ENCODE data around the gene CHEK1.

The CHEK1 gene

GRCh38 chr11:125626288-125626950 is 1.5 kb downstream of the CHEK1 start:
- Histone ChIP-seq H3K36me3 (ENCODE audit: insufficient read depth, low read length) (peaks cover 7% of the 10 kb centered on the region), H3K9ac (ENCODE audit: low read length) (peak overlapping the region; percentile 91), H3K4me3 (ENCODE audit: low read depth in 1 of 2, low read length in 2 of 2) (peak overlapping the region; percentile 72 to 90), H3K27me3 (ENCODE audit: control insufficient read depth in 1 of 2, insufficient read depth in 2 of 2, low read length in 2 of 2) (no peaks in the 10 kb centered on the region), H3K27ac (ENCODE audit: low read depth, low read length) (peak overlapping the region; percentile 82), H3K9me3 (ENCODE audit: low read length) (no peaks in the 10 kb centered on the region), H3K4me1 (ENCODE audit: insufficient read depth, low read length) (peaks cover 12% of the 10 kb centered on the region)

DNA sequence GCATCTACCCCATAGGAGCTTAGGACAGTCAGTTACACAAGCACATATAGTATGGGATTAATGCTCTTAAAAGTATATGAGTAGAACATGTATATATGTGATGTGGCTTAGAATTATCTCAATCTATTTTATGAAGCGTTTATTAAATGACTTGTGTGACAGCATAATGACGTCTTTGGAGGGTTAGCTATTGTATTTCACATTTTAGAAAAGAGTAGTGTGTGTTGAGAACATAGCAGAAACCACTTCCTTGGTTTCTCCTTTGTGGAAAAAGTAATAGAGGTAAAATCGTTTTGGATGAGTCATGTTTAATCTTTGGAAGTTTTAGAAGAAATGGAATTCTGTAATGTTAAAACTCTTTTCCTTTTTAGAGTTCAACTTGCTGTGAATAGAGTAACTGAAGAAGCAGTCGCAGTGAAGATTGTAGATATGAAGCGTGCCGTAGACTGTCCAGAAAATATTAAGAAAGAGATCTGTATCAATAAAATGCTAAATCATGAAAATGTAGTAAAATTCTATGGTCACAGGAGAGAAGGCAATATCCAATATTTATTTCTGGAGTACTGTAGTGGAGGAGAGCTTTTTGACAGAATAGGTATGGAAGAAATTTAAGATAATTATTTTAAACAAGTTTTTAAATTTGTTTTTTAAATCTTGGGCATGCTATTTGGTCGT is 2.4 kb downstream of the CHEK1 start:
- peaks cover 12% of the 10 kb centered on the region for H3K4me1 ChIP-seq (ENCODE audit: insufficient read depth, low read length)
- no peaks in the 10 kb centered on the region for H3K9me3 ChIP-seq (ENCODE audit: low read length)
- no peak overlapping the region for H3K9ac ChIP-seq (ENCODE audit: low read length)
- no peaks in the 10 kb centered on the region for H3K36me3 ChIP-seq (ENCODE audit: insufficient read depth, low read length)
- no peak overlapping the region for H3K27ac ChIP-seq (ENCODE audit: low read depth, low read length)
- no peak overlapping the region for H3K4me3 ChIP-seq (ENCODE audit: low read depth in 1 of 2, low read length in 2 of 2)
- H3K27me3 ChIP-seq (ENCODE audit: control insufficient read depth in 1 of 2, insufficient read depth in 2 of 2, low read length in 2 of 2) = no peaks in the 10 kb centered on the region

- H3K4me1 ChIP-seq (ENCODE audit: insufficient read depth, low read length) = no peaks in the 10 kb centered on the region
- H3K4me3 ChIP-seq (ENCODE audit: low read depth in 1 of 2, low read length in 2 of 2) = no peak overlapping the region
- no peaks in the 10 kb centered on the region for H3K9me3 ChIP-seq (ENCODE audit: low read length)
- no peaks in the 10 kb centered on the region for H3K36me3 ChIP-seq (ENCODE audit: insufficient read depth, low read length)
- H3K9ac ChIP-seq (ENCODE audit: low read length) = no peak overlapping the region
- H3K27me3 ChIP-seq (ENCODE audit: control insufficient read depth in 1 of 2, insufficient read depth in 2 of 2, low read length in 2 of 2) = no peaks in the 10 kb centered on the region
- no peak overlapping the region for H3K27ac ChIP-seq (ENCODE audit: low read depth, low read length)
Observed at GRCh38 chr11:125637840-125638239, 12.9 kb downstream of the CHEK1 start.

- no peaks in the 10 kb centered on the region for H3K4me1 ChIP-seq (ENCODE audit: insufficient read depth, low read length)
- H3K27me3 ChIP-seq (ENCODE audit: control insufficient read depth in 1 of 2, insufficient read depth in 2 of 2, low read length in 2 of 2) = no peaks in the 10 kb centered on the region
- H3K36me3 ChIP-seq (ENCODE audit: insufficient read depth, low read length) = no peaks in the 10 kb centered on the region
- H3K9me3 ChIP-seq (ENCODE audit: low read length) = no peaks in the 10 kb centered on the region
- no peak overlapping the region for H3K4me3 ChIP-seq (ENCODE audit: low read depth in 1 of 2, low read length in 2 of 2)
- H3K27ac ChIP-seq (ENCODE audit: low read depth, low read length) = no peak overlapping the region
- H3K9ac ChIP-seq (ENCODE audit: low read length) = no peak overlapping the region
Observed at GRCh38 chr11:125638315-125638714, 13.4 kb downstream of the CHEK1 start.

DNA sequence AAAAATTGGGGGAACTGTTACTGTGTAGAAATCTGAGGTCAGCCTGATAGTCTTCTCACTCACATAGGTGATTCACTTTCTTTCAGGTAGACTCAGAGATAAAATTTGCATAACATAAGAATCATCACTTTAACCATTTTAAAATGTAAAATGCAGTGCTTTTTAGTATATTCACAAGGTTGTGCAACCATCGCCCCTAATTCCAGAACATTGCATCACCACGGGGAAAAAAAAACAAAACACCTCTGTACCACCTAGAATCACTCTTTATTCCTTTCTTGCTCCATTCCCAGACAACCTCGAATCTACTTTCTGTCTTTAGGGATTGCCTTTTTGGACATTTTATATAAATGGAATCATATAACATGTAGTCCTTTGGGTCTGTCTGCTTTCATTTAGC is 20.9 kb downstream of the CHEK1 start:
- Histone ChIP-seq H3K27ac (ENCODE audit: low read depth, low read length) (no peak overlapping the region), H3K27me3 (ENCODE audit: control insufficient read depth in 1 of 2, insufficient read depth in 2 of 2, low read length in 2 of 2) (no peaks in the 10 kb centered on the region), H3K36me3 (ENCODE audit: insufficient read depth, low read length) (no peaks in the 10 kb centered on the region), H3K4me1 (ENCODE audit: insufficient read depth, low read length) (no peaks in the 10 kb centered on the region), H3K9ac (ENCODE audit: low read length) (no peak overlapping the region), H3K9me3 (ENCODE audit: low read length) (no peaks in the 10 kb centered on the region), H3K4me3 (ENCODE audit: low read depth in 1 of 2, low read length in 2 of 2) (no peak overlapping the region)

GRCh38 chr11:125649465-125650166 is 24.7 kb downstream of the CHEK1 start:
- Histone ChIP-seq H3K9ac (ENCODE audit: low read length) (no peak overlapping the region), H3K36me3 (ENCODE audit: insufficient read depth, low read length) (no peaks in the 10 kb centered on the region), H3K4me1 (ENCODE audit: insufficient read depth, low read length) (no peaks in the 10 kb centered on the region), H3K27ac (ENCODE audit: low read depth, low read length) (no peak overlapping the region), H3K27me3 (ENCODE audit: control insufficient read depth in 1 of 2, insufficient read depth in 2 of 2, low read length in 2 of 2) (no peaks in the 10 kb centered on the region), H3K4me3 (ENCODE audit: low read depth in 1 of 2, low read length in 2 of 2) (no peak overlapping the region), H3K9me3 (ENCODE audit: low read length) (no peaks in the 10 kb centered on the region)

DNA sequence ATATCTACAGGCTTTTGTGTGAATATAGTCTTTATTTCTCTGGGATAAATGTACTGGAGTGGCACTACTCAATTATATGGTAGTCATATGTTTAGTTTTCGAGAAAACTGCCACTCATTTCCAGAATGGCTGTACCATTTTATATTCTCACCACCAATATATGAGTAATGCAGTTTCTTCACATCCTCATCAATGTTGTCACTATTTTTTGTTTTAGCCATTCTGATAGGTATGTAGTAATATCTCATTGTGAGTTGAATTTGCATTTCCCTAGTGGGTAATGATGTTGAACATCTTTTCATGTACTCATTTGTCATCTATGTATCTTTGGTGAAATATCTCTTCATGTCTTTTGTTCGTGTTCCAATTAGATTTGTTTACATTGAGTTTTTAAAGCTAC is 37.7 kb downstream of the CHEK1 start:
- H3K27me3 ChIP-seq (ENCODE audit: control insufficient read depth in 1 of 2, insufficient read depth in 2 of 2, low read length in 2 of 2) = no peaks in the 10 kb centered on the region
- no peak overlapping the region for H3K27ac ChIP-seq (ENCODE audit: low read depth, low read length)
- no peaks in the 10 kb centered on the region for H3K4me1 ChIP-seq (ENCODE audit: insufficient read depth, low read length)
- no peaks in the 10 kb centered on the region for H3K36me3 ChIP-seq (ENCODE audit: insufficient read depth, low read length)
- no peak overlapping the region for H3K9ac ChIP-seq (ENCODE audit: low read length)
- no peak overlapping the region for H3K4me3 ChIP-seq (ENCODE audit: low read depth in 1 of 2, low read length in 2 of 2)
- no peaks in the 10 kb centered on the region for H3K9me3 ChIP-seq (ENCODE audit: low read length)

GRCh38 chr11:125663910-125664309 is 38.9 kb downstream of the CHEK1 start:
- Histone ChIP-seq H3K4me1 (ENCODE audit: insufficient read depth, low read length) (no peaks in the 10 kb centered on the region), H3K36me3 (ENCODE audit: insufficient read depth, low read length) (no peaks in the 10 kb centered on the region), H3K4me3 (ENCODE audit: low read depth in 1 of 2, low read length in 2 of 2) (no peak overlapping the region), H3K9ac (ENCODE audit: low read length) (no peak overlapping the region), H3K27ac (ENCODE audit: low read depth, low read length) (no peak overlapping the region), H3K9me3 (ENCODE audit: low read length) (no peaks in the 10 kb centered on the region), H3K27me3 (ENCODE audit: control insufficient read depth in 1 of 2, insufficient read depth in 2 of 2, low read length in 2 of 2) (no peaks in the 10 kb centered on the region)

- Histone ChIP-seq H3K9me3 (ENCODE audit: low read length) (no peaks in the 10 kb centered on the region), H3K27ac (ENCODE audit: low read depth, low read length) (no peak overlapping the region), H3K4me3 (ENCODE audit: low read depth in 1 of 2, low read length in 2 of 2) (no peak overlapping the region), H3K4me1 (ENCODE audit: insufficient read depth, low read length) (no peaks in the 10 kb centered on the region), H3K27me3 (ENCODE audit: control insufficient read depth in 1 of 2, insufficient read depth in 2 of 2, low read length in 2 of 2) (no peaks in the 10 kb centered on the region), H3K9ac (ENCODE audit: low read length) (no peak overlapping the region), H3K36me3 (ENCODE audit: insufficient read depth, low read length) (no peaks in the 10 kb centered on the region)
Observed at GRCh38 chr11:125667151-125667550, 42.2 kb downstream of the CHEK1 start.

GRCh38 chr11:125670172-125670571 is 45.2 kb downstream of the CHEK1 start:
- Histone ChIP-seq H3K9ac (ENCODE audit: low read length) (no peak overlapping the region), H3K36me3 (ENCODE audit: insufficient read depth, low read length) (no peaks in the 10 kb centered on the region)

GRCh38 chr11:125671561-125671960 is 46.6 kb downstream of the CHEK1 start:
- Histone ChIP-seq H3K9ac (ENCODE audit: low read length) (no peak overlapping the region), H3K36me3 (ENCODE audit: insufficient read depth, low read length) (no peaks in the 10 kb centered on the region), H3K27me3 (ENCODE audit: control insufficient read depth in 1 of 2, insufficient read depth in 2 of 2, low read length in 2 of 2) (no peaks in the 10 kb centered on the region), H3K4me3 (ENCODE audit: low read depth in 1 of 2, low read length in 2 of 2) (no peak overlapping the region), H3K27ac (ENCODE audit: low read depth, low read length) (no peak overlapping the region), H3K4me1 (ENCODE audit: insufficient read depth, low read length) (no peaks in the 10 kb centered on the region), H3K9me3 (ENCODE audit: low read length) (no peaks in the 10 kb centered on the region)

More at GRCh38 chr11:125670172-125670571, 45.2 kb downstream of the CHEK1 start:
- Histone ChIP-seq H3K4me3 (ENCODE audit: low read depth in 1 of 2, low read length in 2 of 2) (no peak overlapping the region), H3K27ac (ENCODE audit: low read depth, low read length) (no peak overlapping the region), H3K9me3 (ENCODE audit: low read length) (no peaks in the 10 kb centered on the region), H3K27me3 (ENCODE audit: control insufficient read depth in 1 of 2, insufficient read depth in 2 of 2, low read length in 2 of 2) (no peaks in the 10 kb centered on the region), H3K4me1 (ENCODE audit: insufficient read depth, low read length) (no peaks in the 10 kb centered on the region)
